Hindlimb muscle (tissue), 1 donor: ENCODE data around the gene BRMS1L. TPM values are rescaled to one million over a fixed set of nuclear protein-coding genes. Genes with fewer than 3 reads are reported as not detected.
"Not testable (repeated sequence)": the region's sequence is repeated elsewhere in the genome, so short reads cannot be mapped to it uniquely, and the experiment has no call there.

Experiments
- DNase-seq: peaks from one replicate; pipeline ENCODE4 v3.0.0-alpha.2; 2013
- polyA plus RNA-seq: library from polyadenylated mRNA; unstranded; fragments of 120-200 nt; gene quantifications from one replicate; pipeline ENCODE4 v1.2.1, GENCODE V29; 2013; ENCODE audit not compliant: insufficient read length

The BRMS1L gene, protein sequence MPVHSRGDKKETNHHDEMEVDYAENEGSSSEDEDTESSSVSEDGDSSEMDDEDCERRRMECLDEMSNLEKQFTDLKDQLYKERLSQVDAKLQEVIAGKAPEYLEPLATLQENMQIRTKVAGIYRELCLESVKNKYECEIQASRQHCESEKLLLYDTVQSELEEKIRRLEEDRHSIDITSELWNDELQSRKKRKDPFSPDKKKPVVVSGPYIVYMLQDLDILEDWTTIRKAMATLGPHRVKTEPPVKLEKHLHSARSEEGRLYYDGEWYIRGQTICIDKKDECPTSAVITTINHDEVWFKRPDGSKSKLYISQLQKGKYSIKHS
- polyA plus RNA-seq: 17.9 TPM

DNA sequence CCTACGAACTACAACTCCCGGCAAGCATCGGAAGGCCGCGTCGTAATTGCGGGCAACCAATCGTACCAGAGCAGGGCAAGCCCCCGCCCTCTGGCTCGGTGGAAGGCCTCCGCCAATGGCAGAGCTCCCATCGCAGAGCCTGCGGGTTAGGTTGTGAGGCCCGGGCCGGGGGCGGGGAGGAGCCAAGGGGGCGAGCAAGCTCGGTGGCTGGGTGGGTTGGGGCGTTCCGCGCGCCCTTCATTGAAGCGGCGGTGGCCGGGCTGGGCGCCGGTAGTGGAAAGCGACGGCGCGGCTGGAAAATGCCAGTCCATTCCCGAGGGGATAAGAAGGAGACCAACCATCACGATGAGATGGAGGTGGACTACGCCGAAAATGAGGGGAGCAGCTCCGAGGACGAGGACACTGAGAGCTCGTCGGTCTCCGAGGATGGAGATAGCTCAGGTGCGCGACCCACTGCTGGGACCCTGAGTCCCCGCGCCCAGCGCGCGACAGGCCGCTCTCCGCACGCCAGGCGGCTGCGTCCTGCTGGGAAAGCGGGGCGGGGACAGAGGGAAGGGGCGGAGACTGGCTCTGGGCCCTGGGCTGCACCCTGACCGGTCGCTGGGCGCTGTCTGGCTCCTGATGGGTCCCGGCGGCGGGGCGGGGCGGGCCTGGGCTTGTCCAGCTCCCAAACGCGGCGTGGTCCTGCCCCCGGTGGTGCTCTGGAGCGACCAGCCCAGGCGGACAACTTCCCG, at the start of gene BRMS1L:
TSS of gene BRMS1L (plus strand) at position 121 of the 734 bp plus-strand sequence. CDS start at position 300, 179 bp downstream.
- peak; percentile 99 for DNase-seq

DNA sequence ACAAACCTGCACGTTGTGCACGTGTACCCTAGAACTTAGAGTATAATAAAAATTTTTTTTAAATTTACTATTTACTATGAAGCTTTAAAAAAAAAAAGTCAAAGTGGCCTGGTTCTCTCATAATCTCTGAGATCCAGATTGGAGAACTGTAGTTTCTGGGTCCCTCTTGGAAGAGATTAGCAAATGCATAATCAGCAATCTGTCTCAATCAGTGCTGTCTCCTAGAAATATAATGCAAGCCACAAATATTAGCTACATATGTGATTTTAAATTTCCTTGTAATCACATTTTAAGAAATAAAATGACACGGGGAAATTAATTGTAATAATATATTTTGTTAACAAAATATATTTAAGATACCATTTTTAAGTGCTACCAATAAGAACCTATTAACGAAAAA, 49.3 kb upstream of the BRMS1L start:
- DNase-seq: no peak

DNA sequence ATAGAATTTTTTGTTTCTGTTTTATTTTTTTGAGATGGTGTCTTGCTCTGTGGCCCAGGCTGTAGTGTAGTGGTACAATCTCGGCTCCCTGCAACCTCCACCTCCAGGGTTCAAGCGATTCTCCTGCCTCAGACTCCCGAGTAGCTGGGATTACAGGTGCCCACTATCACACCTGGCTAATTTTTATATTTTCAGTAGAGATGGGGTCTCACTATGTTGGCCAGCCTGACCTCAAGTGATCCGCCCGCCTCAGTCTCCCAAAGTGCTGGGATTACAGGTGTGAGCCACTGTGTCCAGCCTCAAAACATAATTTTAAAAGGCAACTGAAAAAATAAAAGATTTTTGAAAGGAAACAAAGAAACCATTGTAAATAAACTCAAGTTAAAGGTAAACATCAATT, 48.6 kb upstream of the BRMS1L start:
- not testable (repeated sequence) for DNase-seq

DNA sequence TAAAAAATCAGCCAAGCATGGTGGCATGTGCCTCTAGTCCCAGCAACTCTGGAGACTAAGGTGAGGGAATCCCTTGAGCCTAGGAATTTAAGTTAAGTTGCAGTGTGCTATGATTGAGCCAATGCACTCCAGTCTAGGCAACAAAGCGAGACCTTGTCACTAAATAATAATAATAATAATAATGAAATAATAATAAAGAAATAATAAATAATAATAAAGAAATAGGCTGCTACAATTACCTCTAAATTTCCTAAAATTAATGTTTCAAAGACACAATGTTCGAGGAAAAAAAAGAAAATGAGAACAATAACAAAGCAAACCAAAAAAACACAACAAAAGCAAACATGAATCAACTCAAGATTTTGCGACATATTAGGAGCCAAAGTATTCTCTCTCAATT, 46.8 kb upstream of the BRMS1L start:
- DNase-seq: no peak

DNA sequence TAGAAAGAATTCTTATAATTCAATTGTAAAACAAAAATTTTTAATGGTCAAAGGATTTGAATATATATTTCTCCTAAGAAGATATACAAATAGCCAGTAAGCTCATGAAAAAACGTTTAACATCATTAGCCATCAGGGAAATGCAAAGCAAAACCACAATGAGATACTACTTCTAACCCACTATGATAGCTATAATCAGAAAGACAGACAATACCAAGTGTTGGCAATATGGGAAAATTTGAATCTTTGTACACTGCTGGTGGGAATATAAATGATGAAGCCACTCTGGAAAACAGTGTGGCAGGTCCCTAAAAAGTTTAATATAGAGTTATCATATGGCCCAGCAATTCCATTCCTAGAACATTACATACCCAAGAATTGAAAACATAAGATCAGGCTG, 42.4 kb upstream of the BRMS1L start:
- no peak for DNase-seq

DNA sequence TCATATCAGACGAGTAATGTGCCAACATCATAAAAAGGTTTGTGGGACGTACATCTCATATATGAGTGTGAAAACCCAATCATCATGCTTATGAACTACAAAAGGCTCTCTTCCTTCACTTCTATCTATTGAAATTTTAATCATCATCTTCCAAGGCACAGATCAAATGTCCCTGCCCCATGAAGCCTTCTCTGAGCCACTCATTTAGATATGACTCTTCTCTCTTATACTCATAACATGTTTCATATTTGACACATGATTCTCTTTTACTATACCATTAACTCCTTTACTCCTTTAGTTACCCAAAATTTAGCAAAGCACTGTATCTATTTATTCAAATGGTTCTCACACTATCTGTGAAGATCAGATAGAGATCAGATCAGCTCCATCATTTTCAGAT, 39.3 kb upstream of the BRMS1L start:
- DNase-seq: no peak

DNA sequence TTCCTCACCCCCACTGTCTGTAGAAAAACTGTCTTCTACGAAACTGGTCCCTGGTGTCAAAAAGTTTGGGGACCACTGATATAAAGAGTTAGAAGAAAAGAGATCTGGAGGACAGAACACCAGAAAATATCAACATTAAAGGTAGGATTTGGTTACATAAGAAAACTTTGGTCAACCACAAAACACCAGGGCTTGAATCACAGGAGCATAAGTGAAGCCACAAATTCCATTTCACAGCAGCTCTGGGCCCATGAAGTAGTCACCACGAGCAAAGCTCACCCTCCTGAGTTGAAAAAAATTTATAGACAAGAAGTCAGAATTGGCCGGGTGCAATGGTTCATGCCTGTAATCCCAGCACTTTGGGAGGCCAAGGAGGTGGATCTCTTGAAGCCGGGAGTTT, 36.5 kb upstream of the BRMS1L start:
- no peak for DNase-seq

DNA sequence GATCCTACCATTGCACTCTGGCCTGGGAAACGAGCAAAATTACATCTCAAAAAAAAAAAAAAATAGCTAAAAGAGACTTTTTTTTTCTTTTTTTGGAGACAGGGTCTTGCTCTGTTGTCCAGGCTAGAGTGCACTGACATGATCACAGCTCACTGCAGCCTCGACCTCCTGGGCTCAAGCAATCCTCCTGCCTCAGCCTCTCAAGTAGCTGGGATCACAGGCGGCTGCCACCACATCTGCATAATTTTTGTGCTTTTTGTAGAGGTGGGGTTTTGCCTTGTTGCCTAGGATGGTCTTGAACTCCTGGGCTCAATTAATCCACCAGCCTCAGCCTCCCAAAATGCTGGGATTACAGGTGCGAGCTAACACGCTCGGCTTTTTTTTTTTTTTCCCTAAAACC, 28.3 kb upstream of the BRMS1L start:
- DNase-seq: no peak

DNA sequence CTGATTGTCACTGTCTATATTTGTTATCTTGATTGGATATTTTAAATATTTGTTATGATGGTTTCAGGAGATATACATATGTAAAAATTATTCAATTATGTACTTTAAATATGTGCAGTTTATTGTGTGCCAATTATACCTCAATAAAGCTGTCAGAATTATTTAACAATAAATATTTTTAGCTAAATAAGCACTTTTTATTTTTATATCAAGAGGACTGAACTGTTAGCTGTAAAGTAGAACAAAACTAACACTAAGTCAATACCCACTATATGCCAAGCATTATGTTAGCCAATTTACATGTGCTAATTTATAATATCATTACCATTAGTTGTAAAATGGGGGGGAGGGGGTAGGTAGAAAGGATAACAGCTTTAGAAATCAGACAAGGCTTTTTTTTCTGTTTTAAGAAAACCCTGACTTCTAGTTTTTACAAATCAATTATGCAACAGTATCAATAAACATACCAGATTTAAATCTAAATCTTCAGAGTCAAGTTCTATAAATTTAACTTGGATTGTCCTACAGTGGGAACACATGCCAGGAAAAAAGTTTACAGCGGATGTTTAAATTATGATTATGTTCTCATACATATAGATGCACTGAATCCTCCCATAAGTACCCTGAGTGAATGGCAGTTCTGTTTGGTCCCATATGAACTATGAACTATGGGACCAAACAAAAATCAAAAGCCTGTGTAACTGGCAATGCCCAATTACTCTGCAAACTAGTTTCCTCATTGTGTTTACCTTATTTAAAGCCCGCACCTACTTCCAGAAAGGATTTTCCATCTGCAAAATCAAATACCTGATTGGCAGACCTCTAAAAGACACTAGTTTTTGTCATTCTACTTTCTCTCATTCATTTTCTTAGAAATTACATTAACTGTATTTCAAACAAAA, 19.9 kb upstream of the BRMS1L start:
- DNase-seq: no peak

DNA sequence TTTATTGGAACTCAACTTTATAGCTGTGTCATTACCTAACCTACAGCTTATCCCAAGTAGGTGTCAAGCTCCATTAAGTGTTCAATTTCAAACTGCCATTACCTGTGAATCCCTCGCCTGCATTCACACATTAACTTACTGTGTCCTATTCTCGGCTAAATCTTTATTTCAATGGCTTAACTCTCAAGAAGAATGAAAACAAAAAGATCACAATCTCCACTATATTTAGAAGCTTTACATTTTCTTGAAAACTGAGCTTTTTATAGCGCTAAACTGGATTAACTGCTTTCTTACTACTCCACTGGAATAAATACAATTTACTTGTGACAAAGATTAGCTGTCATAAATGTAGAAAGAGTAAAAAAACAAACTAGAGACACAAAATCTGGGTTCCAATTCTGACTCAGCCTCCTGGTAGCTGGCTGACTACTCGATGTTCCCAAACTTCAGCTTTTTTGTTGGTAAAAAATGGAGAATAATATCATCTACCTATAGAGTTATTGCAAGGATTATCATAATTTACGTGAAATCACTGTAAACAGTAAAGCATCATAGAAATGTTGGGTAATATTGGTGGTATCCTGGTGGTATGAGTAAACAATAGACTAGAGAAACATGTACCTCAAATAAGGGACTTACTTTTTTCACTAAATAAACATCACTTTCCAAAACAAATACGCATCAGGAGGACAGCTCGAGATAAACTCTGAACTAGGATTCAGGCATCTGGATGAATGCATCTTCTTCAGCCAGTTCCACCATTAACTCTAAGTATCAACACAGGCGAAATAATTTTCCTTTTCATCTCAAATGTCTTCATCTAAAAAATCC, 18.8 kb upstream of the BRMS1L start:
- DNase-seq: no peak

DNA sequence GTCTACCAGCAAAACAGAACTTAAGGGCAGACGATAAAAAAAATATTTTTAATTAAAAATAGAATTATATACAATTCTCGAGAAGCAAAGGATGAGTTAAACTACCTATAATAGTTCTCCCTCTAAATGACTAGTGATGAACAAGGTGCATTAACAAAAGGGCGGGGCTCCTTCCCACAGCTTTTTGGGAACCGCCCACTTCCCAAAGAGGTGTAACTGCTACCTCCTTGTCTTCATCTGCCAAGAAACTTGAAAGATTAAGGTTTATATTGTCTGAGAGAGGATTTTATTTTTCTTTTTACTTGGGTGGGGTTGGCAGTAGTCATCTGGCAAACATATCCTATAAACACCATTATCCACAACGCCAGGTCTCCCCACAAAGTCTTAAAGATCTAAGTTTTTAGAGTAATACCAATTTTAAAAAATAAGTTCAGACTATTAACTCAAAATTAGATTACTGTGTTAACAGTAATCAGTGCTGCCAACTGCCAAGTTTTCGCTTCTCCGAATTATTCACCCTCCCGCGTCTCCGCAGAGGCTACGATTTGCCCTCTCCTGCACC, 18.0 kb upstream of the BRMS1L start:
- DNase-seq: peak; percentile 21

DNA sequence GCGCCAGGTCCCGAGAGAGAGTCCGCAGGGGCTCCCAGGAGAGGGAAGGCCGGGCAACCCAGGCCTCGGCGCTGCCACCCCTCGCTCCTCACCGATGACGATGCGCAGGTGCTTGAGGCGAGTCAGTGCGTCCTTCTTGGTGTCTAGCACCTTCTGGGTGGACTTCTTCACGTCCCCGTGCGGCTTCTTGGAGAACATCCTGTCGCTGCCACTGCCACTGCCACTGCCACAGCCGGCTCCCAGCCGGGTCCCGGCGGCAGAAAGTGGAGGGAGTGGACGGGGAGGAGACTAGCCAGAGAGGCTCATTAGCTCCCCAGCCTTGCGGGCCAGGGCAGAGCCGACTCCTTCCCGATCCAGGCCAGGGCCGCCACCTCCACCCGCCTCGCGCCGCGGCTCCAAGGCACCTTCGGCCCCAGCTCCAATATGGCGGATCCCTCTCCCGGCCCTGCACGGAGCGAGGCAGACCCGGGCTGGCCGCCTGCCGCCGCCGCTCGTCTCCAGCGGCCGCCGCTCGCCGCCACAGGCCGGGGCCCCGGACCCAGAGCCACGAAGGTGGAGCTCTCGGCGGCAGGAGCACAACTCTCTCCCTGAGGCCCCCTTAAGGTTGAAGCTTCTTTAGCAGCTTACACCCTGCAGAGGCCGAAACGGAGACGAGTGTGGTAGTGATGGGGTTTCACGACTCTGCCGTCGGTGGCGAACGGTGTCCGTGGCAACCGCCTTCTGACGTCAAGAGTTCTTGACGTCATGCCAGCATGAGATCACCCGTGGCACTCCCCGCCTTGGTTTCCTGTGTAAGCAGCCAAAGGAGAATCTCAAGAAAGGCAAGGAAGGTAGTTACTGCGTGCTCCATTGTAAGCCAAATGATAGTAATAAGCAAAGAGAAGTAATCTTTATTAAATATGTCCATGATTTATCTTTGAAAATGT, 17.2 kb upstream of the BRMS1L start, which contains the start of gene RALGAPA1:
TSS of gene RALGAPA1 (minus strand) at position 658 of the 926 bp plus-strand sequence. CDS start at position 198, 460 bp downstream.
- DNase-seq: peak; percentile 99

DNA sequence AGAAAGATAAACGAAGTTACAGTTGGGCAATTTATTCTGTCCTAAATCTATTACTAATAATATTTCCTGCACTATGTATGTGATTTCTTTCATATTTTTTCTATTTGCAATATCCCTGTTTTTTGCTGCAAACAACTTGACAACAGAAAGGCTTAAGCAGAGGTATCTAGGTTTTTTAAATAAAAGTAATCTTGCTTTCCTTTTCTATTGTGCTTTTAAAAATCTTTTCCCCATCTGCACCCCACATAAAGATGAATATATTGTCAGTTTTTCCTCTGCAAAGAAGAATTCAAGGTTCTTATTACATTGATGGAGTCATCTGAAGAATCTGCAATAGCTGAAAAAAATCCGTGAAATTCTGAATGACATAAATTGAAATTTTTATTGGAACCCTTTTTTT, 16.5 kb upstream of the BRMS1L start:
- no peak for DNase-seq

DNA sequence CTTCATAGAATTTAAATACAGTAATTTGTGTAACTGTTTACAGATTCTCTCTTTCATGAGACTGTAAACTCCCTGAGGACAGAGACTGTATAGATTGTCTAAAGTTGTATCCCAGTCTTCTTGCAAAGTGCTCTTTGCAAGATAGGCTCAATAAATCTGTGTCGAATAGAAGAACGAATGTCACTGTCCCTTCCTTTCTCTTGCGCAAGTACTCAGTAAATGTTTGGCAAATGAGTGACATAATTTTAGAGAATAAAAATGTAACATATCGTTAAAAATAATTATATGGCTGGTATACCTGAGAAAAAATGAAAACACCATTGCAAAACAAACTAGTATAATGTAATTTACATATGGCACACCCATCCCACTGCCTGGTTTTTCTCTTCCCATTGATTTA, 15.2 kb upstream of the BRMS1L start:
- no peak for DNase-seq

DNA sequence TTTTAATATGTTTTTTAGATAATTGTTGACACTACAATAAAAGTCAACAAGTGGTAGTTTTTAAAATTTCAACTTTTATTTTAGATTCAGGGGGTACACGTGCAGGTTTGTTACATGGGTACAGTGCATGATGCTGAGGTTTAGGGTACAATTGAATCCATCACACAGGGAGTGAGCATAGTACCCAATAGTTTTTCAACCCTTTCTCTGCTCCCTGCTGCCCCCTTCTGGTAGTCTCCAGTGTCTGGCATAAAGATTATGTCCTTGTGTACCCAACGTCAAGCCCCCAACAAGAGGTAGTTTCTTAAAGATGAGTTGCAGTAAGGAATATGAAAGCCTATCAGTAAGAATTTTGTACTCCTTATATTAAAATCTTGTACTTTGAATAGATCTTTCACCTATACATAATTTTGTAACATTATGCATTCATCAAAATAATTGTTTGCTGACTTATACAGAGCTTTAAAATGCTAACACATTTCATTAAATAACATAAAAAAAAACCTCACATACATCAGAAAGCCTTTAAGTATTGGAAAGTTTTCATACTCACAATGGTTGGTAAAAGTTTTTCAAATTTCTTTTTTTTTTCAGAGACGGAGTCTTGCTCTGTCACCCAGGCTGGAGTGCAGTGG, 11.7 kb upstream of the BRMS1L start:
- no peak for DNase-seq

DNA sequence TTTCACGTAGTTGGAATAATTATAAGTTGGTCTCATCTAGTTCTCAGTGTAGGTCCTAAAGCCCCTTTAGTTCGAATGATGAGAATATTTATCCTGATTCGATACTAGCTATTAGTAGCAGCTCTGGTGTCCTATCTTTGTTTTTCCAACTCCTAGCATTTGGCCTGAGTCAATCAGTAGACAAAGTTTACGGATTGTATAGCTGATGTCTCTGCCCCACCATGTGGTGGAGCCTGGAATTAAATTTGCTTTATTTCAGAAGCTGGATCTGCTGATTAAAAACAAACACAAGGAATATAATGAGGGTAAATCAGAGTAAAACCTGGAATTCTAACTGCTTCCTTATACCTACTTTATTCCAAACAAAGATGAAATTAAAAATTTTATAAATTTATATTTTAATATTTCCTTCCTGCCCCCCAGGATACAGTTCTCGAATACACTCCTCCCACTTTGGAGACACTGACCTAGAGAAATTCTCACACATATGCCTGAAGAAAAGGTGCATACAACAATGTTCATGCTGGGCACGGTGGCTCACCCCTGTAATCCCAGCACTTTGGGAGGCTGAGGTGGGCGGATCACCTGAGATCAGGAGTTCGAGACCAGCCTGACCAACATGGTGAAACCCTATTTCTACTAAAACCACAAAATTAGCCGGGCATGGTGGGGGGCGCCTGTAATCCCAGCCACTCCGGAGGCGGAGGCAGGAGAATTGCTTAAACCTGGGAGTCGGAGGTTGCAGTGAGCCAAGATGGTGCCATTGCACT, 7.6 kb upstream of the BRMS1L start:
- DNase-seq: peak; percentile 23

DNA sequence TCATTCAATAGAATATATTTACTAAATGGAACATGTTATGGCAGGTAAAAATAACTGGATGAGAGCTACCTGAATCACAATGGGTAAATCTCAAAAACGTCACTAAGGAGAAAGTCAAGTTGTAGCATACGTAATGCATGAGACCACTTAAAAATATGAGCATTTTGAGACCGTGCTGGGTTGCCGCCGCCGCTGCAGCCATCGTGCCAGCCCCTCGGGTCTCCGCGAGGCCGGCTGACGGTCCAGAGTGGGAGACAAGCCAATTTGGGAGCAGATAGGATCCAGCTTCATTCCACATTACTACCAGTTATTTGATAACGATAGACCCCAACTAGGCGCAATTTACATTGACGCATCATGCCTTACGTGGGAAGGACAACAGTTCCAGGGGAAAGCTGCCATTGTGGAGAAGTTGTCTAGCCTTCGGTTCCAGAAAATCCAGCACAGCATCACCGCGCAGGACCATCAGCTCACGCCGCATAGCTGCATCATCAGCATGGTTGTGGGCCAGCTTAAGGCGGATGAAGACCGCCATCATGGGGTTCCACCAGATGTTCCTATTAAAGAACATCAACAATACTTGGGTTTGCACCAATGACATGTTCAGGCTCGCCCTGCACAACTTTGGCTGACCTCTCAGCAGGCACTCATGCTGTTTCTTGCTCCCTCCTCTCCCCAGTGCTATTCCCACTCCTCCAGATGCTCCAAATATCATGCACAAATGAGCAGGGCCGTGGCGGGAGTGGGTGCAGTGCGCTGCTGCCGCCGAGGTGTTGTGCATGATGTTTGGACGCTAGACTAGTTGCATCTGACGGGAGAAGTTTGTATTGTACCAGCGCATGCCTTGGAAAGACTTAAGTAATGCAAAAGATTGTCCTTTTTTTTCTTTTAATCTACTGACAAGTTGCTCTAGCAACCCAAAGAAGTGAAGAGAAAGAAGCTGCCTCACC, 6.3 kb upstream of the BRMS1L start:
- DNase-seq: no peak
